Activated effector memory CD4-positive, alpha-beta T cell treated with anti-CD3 and anti-CD28 coated beads, Interleukin-2, amount 50 U/mL, for 16 hours (primary cell): ENCODE measurements around the gene PLAU.
"Not testable (repeated sequence)": the region's sequence is repeated elsewhere in the genome, so short reads cannot be mapped to it uniquely, and the experiment has no call there.

Experiments used
- DNase-seq: peaks from one replicate; pipeline ENCODE4 v3.0.0-alpha.2; 2020

Gene PLAU

GRCh38 chr10:73959484-73960243 lies 48.7 kb downstream of the PLAU start:
- no peak for DNase-seq

GRCh38 chr10:73962386-73962785 lies 51.5 kb downstream of the PLAU start:
- DNase-seq = no peak

GRCh38 chr10:73963533-73963932 lies 52.6 kb downstream of the PLAU start:
- not testable (repeated sequence) for DNase-seq

GRCh38 chr10:73964743-73965142 lies 53.8 kb downstream of the PLAU start:
- no peak for DNase-seq

- DNase-seq = not testable (repeated sequence)
Observed at GRCh38 chr10:73965267-73965889, 54.4 kb downstream of the PLAU start.

GRCh38 chr10:73965890-73966768 lies 55.2 kb downstream of the PLAU start:
- DNase-seq = no peak

GRCh38 chr10:73967022-73967429 lies 56.1 kb downstream of the PLAU start:
- no peak for DNase-seq
